A673 (cell line): ENCODE measurements around the gene RASGRP2. TPM values are rescaled to one million over a fixed set of nuclear protein-coding genes. Genes with fewer than 3 reads are reported as not detected.

Experiments used
- BruUV-seq: library from RNA; stranded (reverse); fragments of 400-500 nt; replicated peaks from 2 replicates; lab custom pipeline; 2021; lab: Mats Ljungman, UMichigan
- CTCF ChIA-PET: fragments of 300-600 bp; sonication (Branson Sonifier 250); formaldehyde crosslinking; loops from one replicate; lab custom pipeline; 2022; ENCODE audit warnings: antibody characterized with exemption; lab: Charles Lee
- POLR2A ChIA-PET: fragments of 300-600 bp; sonication (Branson Sonifier 250); formaldehyde crosslinking; loops from one replicate; lab custom pipeline; 2022; ENCODE audit warnings: antibody characterized with exemption; ENCODE audit not compliant: low non-redundant PET; lab: Charles Lee
- DNase-seq: peaks from one replicate; pipeline ENCODE4 v3.0.0-alpha.2; 2015; ENCODE audit warnings: low spot score
- H3K27ac ChIP-seq: fragments of 200-600 bp; sonication (generic); 2 replicates; pipeline ENCODE4 v1.5.1; 2016; ENCODE audit warnings: mixed run types, low read depth, mild to moderate bottlenecking, mixed read lengths, antibody characterized with exemption, low read length; ENCODE audit not compliant: poor library complexity, severe bottlenecking
- H3K27me3 ChIP-seq: fragments of 200-600 bp; sonication (generic); replicated peaks from 2 replicates; pipeline ENCODE4 v1.6.1; 2017; ENCODE audit warnings: mixed run types, low read depth, mild to moderate bottlenecking, mixed read lengths, antibody characterized with exemption, low read length; ENCODE audit not compliant: insufficient read depth, poor library complexity
- H3K36me3 ChIP-seq: fragments of 200-600 bp; sonication (generic); 2 replicates; pipeline ENCODE4 v1.6.1; 2016; ENCODE audit warnings: mixed run types, mild to moderate bottlenecking, mixed read lengths, antibody characterized with exemption, low read length; ENCODE audit not compliant: insufficient read depth, poor library complexity, severe bottlenecking
- H3K4me1 ChIP-seq: fragments of 200-600 bp; sonication (generic); 2 replicates; pipeline ENCODE4 v1.6.1; 2017; ENCODE audit warnings: mixed run types, mild to moderate bottlenecking, mixed read lengths, antibody characterized with exemption, low read length; ENCODE audit not compliant: insufficient read depth, poor library complexity, severe bottlenecking
- H3K4me3 ChIP-seq: fragments of 200-600 bp; sonication (generic); 2 replicates; pipeline ENCODE4 v1.5.1; 2016; ENCODE audit warnings: low read depth, mixed run types, mild to moderate bottlenecking, mixed read lengths, low read length; ENCODE audit not compliant: poor library complexity, severe bottlenecking
- H3K9me3 ChIP-seq: fragments of 200-600 bp; sonication (generic); 2 replicates; pipeline ENCODE4 v1.6.1; 2016; ENCODE audit warnings: mixed run types, low read depth, mild to moderate bottlenecking, mixed read lengths, antibody characterized with exemption, low read length; ENCODE audit not compliant: poor library complexity, severe bottlenecking
- EZH2 ChIP-seq: fragments of 200-600 bp; sonication (generic); IDR thresholded peaks from 2 replicates; pipeline ENCODE4 v1.6.1; 2017; ENCODE audit warnings: borderline replicate concordance, low read depth, mild to moderate bottlenecking, mixed read lengths, antibody characterized with exemption, low read length; ENCODE audit not compliant: poor library complexity, severe bottlenecking
- intact Hi-C: fragments of 100-400 bp; cut with micrococcal nuclease; formaldehyde crosslinking; loops from one replicate; pipeline ENCODE4 v1.10.0; 2022; ENCODE audit not compliant: unreplicated experiment
- total RNA-seq: library from RNA; stranded (reverse); gene quantifications from 2 replicates; pipeline ENCODE4 v1.2.3, GENCODE V29; 2021
- TF ChIP-seq, protein P1 (sequence below): fragments of 300-800, 200-600 bp; sonication (generic); conservative IDR thresholded peaks from 2 replicates; pipeline ENCODE4 v1.5.1; 2017; ENCODE audit warnings: low read depth, mild to moderate bottlenecking, antibody characterized with exemption, low read length, moderate library complexity, mixed read lengths

Gene RASGRP2
- total RNA-seq, 1 experiment from 2014 or later, result 2.0 TPM

DNA sequence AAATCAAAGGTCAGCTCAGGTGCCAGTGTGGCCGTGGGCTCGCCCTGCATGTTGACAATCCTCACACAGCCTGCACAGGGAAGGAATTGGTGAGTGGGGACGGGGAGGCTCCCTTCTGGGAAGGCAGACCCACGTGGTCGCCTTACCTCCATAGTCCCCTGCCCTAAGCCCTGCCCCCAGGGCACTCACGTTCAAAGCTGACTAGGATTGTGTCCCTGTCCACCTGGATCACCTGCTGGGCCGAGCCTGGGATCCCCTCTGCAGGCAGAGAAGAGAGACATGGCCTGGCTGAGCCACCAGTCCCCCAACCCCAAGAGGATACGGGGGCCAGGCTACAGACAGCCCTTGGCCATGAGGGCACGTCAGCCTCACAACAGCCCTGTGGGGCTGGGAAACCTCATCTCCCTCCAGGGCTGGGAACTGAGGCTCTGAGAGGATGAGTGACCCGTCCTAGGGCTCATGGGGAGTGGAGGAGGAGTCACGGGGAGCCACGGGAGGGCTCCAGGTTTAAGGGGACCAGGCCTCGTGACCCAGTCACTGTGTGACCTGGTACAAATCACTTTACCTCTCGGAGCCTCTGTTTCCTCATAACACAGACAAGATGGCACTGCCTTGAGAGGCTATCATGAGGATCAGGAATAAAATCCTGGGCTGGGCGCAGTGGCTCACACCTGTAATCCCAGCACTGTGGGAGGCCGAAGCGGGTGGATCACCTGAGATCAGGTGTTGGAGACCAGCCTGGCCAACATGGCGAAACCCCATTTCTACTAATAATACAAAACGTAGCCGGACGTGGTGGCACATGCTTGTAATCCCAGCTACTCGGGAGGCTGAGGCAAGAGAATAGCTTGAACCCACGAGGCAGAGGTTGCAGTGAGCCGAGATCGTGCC lies 46.5 kb upstream of the RASGRP2 start:
- H3K27ac ChIP-seq, result no peak overlapping the region
- no peaks in the 10 kb centered on the region for H3K27me3 ChIP-seq
- peaks cover 4% of the 10 kb centered on the region for H3K36me3 ChIP-seq
- POLR2A ChIA-PET, result no interaction called here
- CTCF ChIA-PET, result no interaction called here
- no peak for DNase-seq
- TF ChIP-seq, protein P1, sequence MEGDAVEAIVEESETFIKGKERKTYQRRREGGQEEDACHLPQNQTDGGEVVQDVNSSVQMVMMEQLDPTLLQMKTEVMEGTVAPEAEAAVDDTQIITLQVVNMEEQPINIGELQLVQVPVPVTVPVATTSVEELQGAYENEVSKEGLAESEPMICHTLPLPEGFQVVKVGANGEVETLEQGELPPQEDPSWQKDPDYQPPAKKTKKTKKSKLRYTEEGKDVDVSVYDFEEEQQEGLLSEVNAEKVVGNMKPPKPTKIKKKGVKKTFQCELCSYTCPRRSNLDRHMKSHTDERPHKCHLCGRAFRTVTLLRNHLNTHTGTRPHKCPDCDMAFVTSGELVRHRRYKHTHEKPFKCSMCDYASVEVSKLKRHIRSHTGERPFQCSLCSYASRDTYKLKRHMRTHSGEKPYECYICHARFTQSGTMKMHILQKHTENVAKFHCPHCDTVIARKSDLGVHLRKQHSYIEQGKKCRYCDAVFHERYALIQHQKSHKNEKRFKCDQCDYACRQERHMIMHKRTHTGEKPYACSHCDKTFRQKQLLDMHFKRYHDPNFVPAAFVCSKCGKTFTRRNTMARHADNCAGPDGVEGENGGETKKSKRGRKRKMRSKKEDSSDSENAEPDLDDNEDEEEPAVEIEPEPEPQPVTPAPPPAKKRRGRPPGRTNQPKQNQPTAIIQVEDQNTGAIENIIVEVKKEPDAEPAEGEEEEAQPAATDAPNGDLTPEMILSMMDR, result no peak
- no peak for TF ChIP-seq EZH2
- no peaks in the 10 kb centered on the region for H3K4me1 ChIP-seq
- intact Hi-C loops, result no loop called here
- no peak overlapping the region for H3K4me3 ChIP-seq
- no TSS peak for BruUV-seq
- no peaks in the 10 kb centered on the region for H3K9me3 ChIP-seq

DNA sequence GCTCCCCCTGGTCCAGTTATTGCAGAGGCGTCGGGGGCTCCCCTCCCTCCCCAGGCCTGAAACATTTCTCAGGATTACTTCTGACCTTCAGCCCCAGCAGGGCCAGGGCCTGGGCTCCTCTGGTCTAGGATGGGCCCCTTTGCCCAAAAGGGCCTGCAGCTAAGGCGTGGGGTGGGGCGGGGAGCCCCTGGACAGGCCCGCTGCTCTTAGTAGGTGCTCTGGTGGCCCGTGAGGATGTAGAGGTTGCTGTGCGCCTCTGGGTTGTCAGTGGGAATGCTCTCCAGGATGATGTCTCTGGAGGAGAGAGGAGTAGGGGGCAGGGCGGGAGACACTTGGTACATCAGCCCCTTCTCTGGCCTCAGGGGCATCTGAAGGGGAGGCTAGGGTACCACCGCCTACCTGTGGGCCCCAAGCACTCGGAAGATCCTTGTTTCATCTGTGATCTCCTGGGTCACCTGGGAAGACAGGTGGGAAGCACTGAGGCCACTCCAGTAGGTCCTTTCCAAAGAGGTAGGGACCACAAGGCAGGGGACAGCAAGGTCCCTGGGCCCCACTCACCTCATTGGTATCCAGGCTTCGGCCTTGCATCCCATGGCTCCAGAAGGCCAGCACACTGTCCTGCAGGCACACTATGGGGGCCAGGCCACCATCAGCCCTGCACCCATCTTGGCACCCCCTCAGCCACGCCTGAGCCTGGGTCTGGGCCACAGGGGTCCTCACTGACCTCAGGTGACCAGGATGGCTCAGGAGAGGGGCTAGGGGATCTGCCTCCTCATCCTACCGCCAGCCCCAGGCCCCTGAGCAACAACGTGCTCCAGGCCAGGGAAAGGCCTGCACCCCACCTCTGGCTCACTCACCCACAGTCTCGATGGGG lies 45.6 kb upstream of the RASGRP2 start:
- DNase-seq, result no peak
- Histone ChIP-seq H3K27ac (no peak overlapping the region), H3K36me3 (peaks cover 4% of the 10 kb centered on the region), H3K27me3 (no peaks in the 10 kb centered on the region), H3K9me3 (no peaks in the 10 kb centered on the region), H3K4me1 (no peaks in the 10 kb centered on the region), H3K4me3 (no peak overlapping the region)
- ChIA-PET POLR2A (no interaction called here), CTCF (no interaction called here)
- BruUV-seq, result no TSS peak
- TF ChIP-seq, protein P1, result no peak
- no peak for TF ChIP-seq EZH2
- intact Hi-C loops, result loop anchor here (10.0 kb wide), 1 partner anchor 325 kb away; the partner anchor contains the start of genes TM7SF2 and ZNHIT2
